CD8-positive, alpha-beta memory T cell (primary cell): ENCODE measurements around the gene TRAPPC2. TPM values are rescaled to one million over a fixed set of nuclear protein-coding genes. Genes with fewer than 3 reads are reported as not detected.

Source experiments
- CTCF ChIA-PET: fragments of 350-600 bp; sonication (Branson Sonifier 250); formaldehyde crosslinking; loops from one replicate; lab custom pipeline; 2021; ENCODE audit warnings: antibody characterized with exemption; lab: Charles Lee
- POLR2A ChIA-PET: fragments of 350-600 bp; sonication (Branson Sonifier 250); formaldehyde crosslinking; loops from one replicate; lab custom pipeline; 2021; ENCODE audit warnings: antibody characterized with exemption; lab: Charles Lee
- DNase-seq, 5 donors: peaks; one replicate each; pipeline versions ENCODE4 v3.0.0 to v3.0.0-alpha.2; 2020 to 2022; ENCODE audit warnings: mixed read lengths in 1 of 5
- H3K27ac ChIP-seq: one replicate; pipeline ENCODE4 v1.7.0; 2013; ENCODE audit warnings: low read depth, mild to moderate bottlenecking, low read length, moderate library complexity
- H3K27me3 ChIP-seq: 2 replicates; pipeline ENCODE4 v1.7.0; 2013; ENCODE audit warnings: low read length, mild to moderate bottlenecking; ENCODE audit not compliant: insufficient read depth, poor library complexity, severe bottlenecking
- H3K36me3 ChIP-seq: 2 replicates; pipeline ENCODE4 v1.7.0; 2013; ENCODE audit warnings: mild to moderate bottlenecking, low read length, moderate library complexity; ENCODE audit not compliant: insufficient read depth
- H3K4me1 ChIP-seq: 2 replicates; pipeline ENCODE4 v1.7.0; 2013; ENCODE audit warnings: mild to moderate bottlenecking, low read length, moderate library complexity; ENCODE audit not compliant: insufficient read depth
- H3K4me3 ChIP-seq: 2 replicates; pipeline ENCODE4 v1.7.0; 2013; ENCODE audit warnings: mild to moderate bottlenecking, low read length
- H3K9me3 ChIP-seq: 2 replicates; pipeline ENCODE4 v1.7.0; 2013; ENCODE audit warnings: mild to moderate bottlenecking, low read length
- H3K27ac Mint-ChIP-seq, 8 donors: one replicate each; pipeline ENCODE4 v1.8.0; 2020 to 2021; ENCODE audit warnings: mixed read lengths in 8 of 8, mild to moderate bottlenecking in 6 of 8, inconsistent platforms in 3 of 8, moderate library complexity in 3 of 8
- H3K27me3 Mint-ChIP-seq, 2 donors: one replicate each; pipeline ENCODE4 v1.8.0; 2020 to 2021; ENCODE audit warnings: mixed read lengths in 2 of 2, mild to moderate bottlenecking in 1 of 2, moderate library complexity in 1 of 2
- H3K36me3 Mint-ChIP-seq, 3 donors: one replicate each; pipeline ENCODE4 v1.8.0; 2020 to 2021; ENCODE audit warnings: mixed read lengths in 3 of 3, inconsistent platforms in 1 of 3, mild to moderate bottlenecking in 1 of 3
- H3K4me1 Mint-ChIP-seq, 3 donors: one replicate each; pipeline ENCODE4 v1.8.0; 2020 to 2021; ENCODE audit warnings: mixed read lengths in 3 of 3, inconsistent platforms in 1 of 3, mild to moderate bottlenecking in 1 of 3
- H3K4me3 Mint-ChIP-seq, 7 donors: one replicate each; pipeline ENCODE4 v1.8.0; 2020 to 2021; ENCODE audit warnings: mixed read lengths in 7 of 7, mild to moderate bottlenecking in 6 of 7, moderate library complexity in 4 of 7, inconsistent platforms in 2 of 7
- H3K9me3 Mint-ChIP-seq, 5 donors: one replicate each; pipeline ENCODE4 v1.8.0; 2020 to 2022; ENCODE audit warnings: mixed read lengths in 5 of 5, mild to moderate bottlenecking in 3 of 5, moderate library complexity in 2 of 5, inconsistent platforms in 1 of 5
- polyA plus RNA-seq: library from polyadenylated mRNA; unstranded; fragments of 300-500 nt; fragmentation: Illumina TruSeq; gene quantifications from one replicate; pipeline ENCODE4 v1.2.3, GENCODE V29; 2021
- total RNA-seq, 2 experiments: library from RNA; stranded (reverse); gene quantifications; one replicate each; pipeline ENCODE4 v1.2.3, GENCODE V29; 2021

TRAPPC2 gene
- total and polyA plus RNA-seq, 3 experiments from 2014 or later = 18.7 to 50.6 (median 19.0) TPM

DNA sequence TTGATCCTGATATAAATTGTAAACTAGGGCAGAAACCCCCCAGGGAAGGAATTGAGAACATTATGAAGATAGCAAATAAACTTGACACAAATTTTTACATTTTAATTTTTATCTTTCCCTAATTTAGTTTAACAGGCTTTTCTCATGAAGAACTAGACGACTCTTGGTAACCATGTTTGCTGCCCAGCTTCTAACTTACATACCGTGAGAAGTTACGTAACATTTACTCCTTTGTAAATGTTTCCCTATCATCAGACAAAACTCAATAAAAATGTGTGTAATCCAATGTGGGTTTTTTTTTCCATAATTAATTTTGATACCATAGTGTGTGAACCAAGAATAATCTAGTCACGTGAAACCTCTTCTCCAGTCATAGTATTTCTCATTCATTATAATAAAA lies 34.5 kb upstream of the TRAPPC2 start:
- H3K9me3 Mint-ChIP-seq = no peaks in the 10 kb centered on the region
- CTCF ChIA-PET = no interaction called here
- POLR2A ChIA-PET = no interaction called here

DNA sequence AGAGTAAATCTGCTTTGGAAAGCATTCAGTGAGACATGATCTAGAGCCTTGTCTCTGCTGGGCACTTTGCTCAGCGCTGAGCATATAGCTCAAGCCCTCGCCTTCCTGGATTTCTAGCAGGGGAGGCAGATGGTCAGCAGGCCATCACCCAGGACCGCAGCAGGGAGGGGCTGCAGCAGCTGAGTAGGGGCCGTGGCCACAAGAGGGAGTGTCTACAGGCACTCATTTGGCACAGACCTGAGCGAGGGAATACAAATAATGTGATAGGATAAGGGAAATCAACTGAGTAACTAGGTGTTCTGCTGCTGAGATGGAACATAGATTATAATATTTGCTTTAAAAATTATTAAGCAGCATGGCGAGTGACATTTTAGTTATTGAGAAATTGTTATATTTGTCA lies 30.3 kb upstream of the TRAPPC2 start:
- Histone ChIP-seq H3K36me3 (peaks cover 30% of the 10 kb centered on the region), H3K4me1 (no peaks in the 10 kb centered on the region), H3K27ac (no peak overlapping the region), H3K27me3 (no peaks in the 10 kb centered on the region), H3K9me3 (no peaks in the 10 kb centered on the region), H3K4me3 (no peak overlapping the region)
- DNase-seq = no peak
- no peak overlapping the region for H3K4me3 Mint-ChIP-seq
- peaks cover 0 to 15% (median 5%) of the 10 kb centered on the region in 3 donors for H3K4me1 Mint-ChIP-seq
- ChIA-PET POLR2A (no interaction called here), CTCF (interaction anchor here (0.7 kb wide), 1 partner anchor 258 kb away, joined by 3 read pairs; no protein-coding TSS in a partner anchor)
- no peaks in the 10 kb centered on the region for H3K9me3 Mint-ChIP-seq
- H3K36me3 Mint-ChIP-seq = peaks cover 11 to 91% (median 36%) of the 10 kb centered on the region in 3 donors
- no peak overlapping the region for H3K27ac Mint-ChIP-seq
- peaks cover 0 to 3% of the 10 kb centered on the region in 2 donors for H3K27me3 Mint-ChIP-seq

More for the DNA sequence above, 34.5 kb upstream of the TRAPPC2 start:
- H3K27ac ChIP-seq = no peak overlapping the region
- Mint-ChIP-seq H3K4me1 (peaks cover 0 to 12% (median 0%) of the 10 kb centered on the region in 3 donors), H3K36me3 (peaks cover 3 to 86% (median 29%) of the 10 kb centered on the region in 3 donors), H3K4me3 (no peak overlapping the region), H3K27me3 (peaks cover 0 to 3% of the 10 kb centered on the region in 2 donors), H3K27ac (no peak overlapping the region)
- DNase-seq = no peak
- no peaks in the 10 kb centered on the region for H3K9me3 ChIP-seq
- H3K36me3 ChIP-seq = peaks cover 20% of the 10 kb centered on the region
- H3K27me3 ChIP-seq = no peaks in the 10 kb centered on the region
- H3K4me1 ChIP-seq = no peaks in the 10 kb centered on the region
- no peak overlapping the region for H3K4me3 ChIP-seq

GRCh38 chrX:13764281-13764680 lies 29.9 kb upstream of the TRAPPC2 start:
- Histone ChIP-seq H3K36me3 (peaks cover 30% of the 10 kb centered on the region), H3K4me1 (no peaks in the 10 kb centered on the region), H3K4me3 (no peak overlapping the region), H3K9me3 (no peaks in the 10 kb centered on the region), H3K27ac (no peak overlapping the region), H3K27me3 (no peaks in the 10 kb centered on the region)
- POLR2A ChIA-PET = no interaction called here
- Mint-ChIP-seq H3K4me1 (peaks cover under 1 to 15% (median 5%) of the 10 kb centered on the region in 3 donors), H3K9me3 (no peaks in the 10 kb centered on the region), H3K4me3 (no peak overlapping the region), H3K36me3 (peaks cover 11 to 89% (median 32%) of the 10 kb centered on the region in 3 donors), H3K27ac (no peak overlapping the region), H3K27me3 (peaks cover 0 to 3% of the 10 kb centered on the region in 2 donors)
- CTCF ChIA-PET = interaction anchor here (0.7 kb wide), 1 partner anchor 257 kb away, joined by 3 read pairs; no protein-coding TSS in a partner anchor
- DNase-seq = no peak

GRCh38 chrX:13763489-13763888 lies 29.1 kb upstream of the TRAPPC2 start:
- CTCF ChIA-PET = no interaction called here

DNA sequence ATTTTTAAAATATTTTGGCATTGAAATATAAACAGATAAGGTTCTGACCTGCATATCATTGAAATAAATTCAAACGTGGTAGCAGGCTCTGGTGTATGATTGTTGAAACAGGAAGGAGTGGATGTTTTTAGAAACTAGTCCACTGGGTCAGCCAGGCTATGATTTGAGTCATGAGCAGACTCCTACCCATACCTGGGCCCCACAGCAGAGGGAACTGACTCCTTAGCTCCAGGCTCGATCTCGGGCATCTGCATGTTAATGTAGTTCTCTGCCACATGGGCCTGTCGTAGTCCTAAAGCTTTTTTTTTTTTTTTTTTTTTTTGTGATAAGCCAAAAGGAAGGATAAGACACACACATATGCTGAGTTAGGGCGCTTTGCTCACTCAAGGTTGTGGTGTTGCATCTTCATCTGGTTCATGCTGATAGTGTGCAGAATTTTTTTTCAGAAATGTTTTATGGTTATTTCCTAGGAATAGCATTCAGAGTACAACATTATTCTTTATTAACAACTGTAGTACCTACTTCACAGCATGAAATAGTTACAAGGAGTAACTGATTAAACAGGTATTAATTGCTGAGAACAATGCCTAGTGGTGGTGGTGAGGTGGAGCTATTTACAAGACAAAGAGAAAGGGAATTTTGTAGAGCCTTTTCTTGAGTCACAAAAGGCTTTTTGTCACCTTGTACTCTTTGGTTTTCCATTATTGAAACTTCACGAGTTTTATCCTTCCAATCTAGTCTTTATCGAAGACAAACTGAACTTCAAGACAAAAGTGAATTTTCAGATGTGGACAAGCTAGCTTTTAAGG lies 27.4 kb upstream of the TRAPPC2 start:
- Histone ChIP-seq H3K27me3 (no peaks in the 10 kb centered on the region), H3K36me3 (peaks cover 40% of the 10 kb centered on the region), H3K4me1 (no peaks in the 10 kb centered on the region), H3K9me3 (no peaks in the 10 kb centered on the region), H3K27ac (no peak overlapping the region), H3K4me3 (no peak overlapping the region)
- H3K4me1 Mint-ChIP-seq = peaks cover 5 to 28% (median 6%) of the 10 kb centered on the region in 3 donors
- H3K36me3 Mint-ChIP-seq = peaks cover 20 to 87% (median 28%) of the 10 kb centered on the region in 3 donors
- H3K9me3 Mint-ChIP-seq = no peaks in the 10 kb centered on the region
- H3K27me3 Mint-ChIP-seq = peaks cover 0 to 3% of the 10 kb centered on the region in 2 donors
- DNase-seq = no peak
- ChIA-PET POLR2A (no interaction called here), CTCF (no interaction called here)
- H3K27ac Mint-ChIP-seq = peak overlapping the region in 1 of 8 donors; percentile 59
- H3K4me3 Mint-ChIP-seq = no peak overlapping the region

More at GRCh38 chrX:13763489-13763888, 29.1 kb upstream of the TRAPPC2 start:
- Mint-ChIP-seq H3K4me3 (no peak overlapping the region), H3K4me1 (peaks cover 5 to 21% (median 6%) of the 10 kb centered on the region in 3 donors), H3K9me3 (no peaks in the 10 kb centered on the region), H3K27ac (peak overlapping the region in 1 of 8 donors; percentile 17), H3K36me3 (peaks cover 15 to 89% (median 31%) of the 10 kb centered on the region in 3 donors), H3K27me3 (peaks cover 0 to 3% of the 10 kb centered on the region in 2 donors)
- POLR2A ChIA-PET = no interaction called here
- Histone ChIP-seq H3K27ac (no peak overlapping the region), H3K4me3 (no peak overlapping the region), H3K9me3 (no peaks in the 10 kb centered on the region), H3K36me3 (peaks cover 32% of the 10 kb centered on the region), H3K4me1 (no peaks in the 10 kb centered on the region), H3K27me3 (no peaks in the 10 kb centered on the region)
- no peak for DNase-seq

DNA sequence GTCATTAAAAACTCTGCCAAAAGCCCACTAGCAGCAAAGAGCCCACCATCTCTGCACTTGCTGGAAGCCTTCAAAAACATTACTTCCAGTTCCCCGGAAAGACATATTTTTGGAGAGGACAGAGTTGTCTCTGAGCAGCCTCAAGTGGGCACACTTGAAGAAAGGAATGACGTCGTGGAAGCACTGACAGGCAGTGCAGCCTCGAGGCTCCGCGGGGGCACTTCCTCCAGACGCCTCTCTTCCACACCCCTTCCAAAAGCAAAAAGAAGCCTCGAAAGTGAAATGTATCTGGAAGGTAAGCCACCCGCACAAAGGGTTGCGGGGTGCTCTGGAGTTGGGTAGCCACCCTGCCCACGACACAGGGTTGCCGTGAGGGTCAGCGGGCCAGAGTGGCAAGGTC lies 26.0 kb upstream of the TRAPPC2 start:
- Histone ChIP-seq H3K36me3 (peaks cover 37% of the 10 kb centered on the region), H3K27me3 (no peaks in the 10 kb centered on the region), H3K4me1 (no peaks in the 10 kb centered on the region), H3K9me3 (no peaks in the 10 kb centered on the region), H3K27ac (no peak overlapping the region), H3K4me3 (no peak overlapping the region)
- Mint-ChIP-seq H3K9me3 (no peaks in the 10 kb centered on the region), H3K4me1 (peaks cover 7 to 27% (median 7%) of the 10 kb centered on the region in 3 donors), H3K27ac (peak overlapping the region in 2 of 8 donors; percentile 46 to 84), H3K4me3 (no peak overlapping the region), H3K27me3 (no peaks in the 10 kb centered on the region), H3K36me3 (peaks cover 17 to 83% (median 22%) of the 10 kb centered on the region in 3 donors)
- ChIA-PET CTCF (interaction anchor here (1.7 kb wide), 1 partner anchor 10 kb away, joined by 3 read pairs; no protein-coding TSS in a partner anchor), POLR2A (no interaction called here)
- DNase-seq = no peak

DNA sequence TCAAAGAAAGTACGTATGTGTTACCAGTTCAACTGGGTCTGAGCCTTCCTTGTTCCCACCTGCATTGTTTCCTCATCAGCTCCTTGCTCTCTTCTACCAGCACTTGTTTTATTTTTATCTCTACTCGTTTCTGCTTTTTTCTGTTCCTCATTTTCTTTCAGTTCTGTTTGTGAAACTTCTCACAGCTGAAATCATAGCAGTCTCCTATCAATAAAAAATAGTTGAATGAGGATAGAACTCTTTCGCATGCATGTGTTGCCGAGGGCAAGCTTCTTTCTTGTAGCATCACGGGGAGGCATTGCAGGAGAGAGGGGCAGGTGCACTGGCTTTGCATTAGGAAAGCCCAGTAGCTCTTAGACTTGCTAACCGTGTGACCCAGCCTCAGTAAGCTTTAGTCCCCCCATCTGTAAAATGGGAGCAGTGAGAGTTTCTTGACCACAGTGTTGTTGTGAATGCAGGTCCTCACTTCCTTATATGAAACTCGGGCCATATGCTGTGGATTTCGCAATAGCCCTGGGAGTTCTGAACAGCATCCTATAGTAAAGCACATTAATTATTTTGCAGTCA lies 24.8 kb upstream of the TRAPPC2 start:
- no peak overlapping the region for H3K4me3 Mint-ChIP-seq
- H3K9me3 ChIP-seq = no peaks in the 10 kb centered on the region
- no peak overlapping the region for H3K4me3 ChIP-seq
- H3K27me3 Mint-ChIP-seq = no peaks in the 10 kb centered on the region
- H3K36me3 ChIP-seq = peaks cover 33% of the 10 kb centered on the region
- H3K4me1 ChIP-seq = peaks cover 6% of the 10 kb centered on the region
- no peaks in the 10 kb centered on the region for H3K9me3 Mint-ChIP-seq
- CTCF ChIA-PET = interaction anchor here (1.7 kb wide), 1 partner anchor 9 kb away, joined by 3 read pairs; no protein-coding TSS in a partner anchor
- H3K27ac Mint-ChIP-seq = peak overlapping the region in 2 of 8 donors; percentile 1 to 24
- no peaks in the 10 kb centered on the region for H3K27me3 ChIP-seq
- no peak overlapping the region for H3K27ac ChIP-seq
- POLR2A ChIA-PET = no interaction called here
- peaks cover 13 to 36% (median 16%) of the 10 kb centered on the region in 3 donors for H3K4me1 Mint-ChIP-seq
- DNase-seq = no peak
- peaks cover 17 to 82% (median 22%) of the 10 kb centered on the region in 3 donors for H3K36me3 Mint-ChIP-seq

- no peaks in the 10 kb centered on the region for H3K27me3 ChIP-seq
- no peak overlapping the region for H3K4me3 ChIP-seq
- DNase-seq = no peak
- H3K4me1 ChIP-seq = peaks cover 6% of the 10 kb centered on the region
- CTCF ChIA-PET = no interaction called here
- Mint-ChIP-seq H3K27ac (no peak overlapping the region), H3K9me3 (no peaks in the 10 kb centered on the region), H3K4me3 (no peak overlapping the region), H3K27me3 (no peaks in the 10 kb centered on the region), H3K4me1 (peaks cover 21 to 50% (median 32%) of the 10 kb centered on the region in 3 donors), H3K36me3 (peaks cover 13 to 78% (median 28%) of the 10 kb centered on the region in 3 donors)
- no peaks in the 10 kb centered on the region for H3K9me3 ChIP-seq
- no peak overlapping the region for H3K27ac ChIP-seq
- H3K36me3 ChIP-seq = peaks cover 18% of the 10 kb centered on the region
- POLR2A ChIA-PET = no interaction called here
Observed at GRCh38 chrX:13756381-13756780, 22.0 kb upstream of the TRAPPC2 start.
